K562 (cell line): ENCODE measurements around the gene PCSK6. TPM values are rescaled to one million over a fixed set of nuclear protein-coding genes. Genes with fewer than 3 reads are reported as not detected.

Experiments
- CHD2 ChIP-seq: IDR thresholded peaks from 2 replicates; pipeline ENCODE4 v1.6.1; 2011; ENCODE audit warnings: low read depth, low read length
- GTF2F1 ChIP-seq: IDR thresholded peaks from 2 replicates; pipeline ENCODE4 v1.6.1; 2011; ENCODE audit warnings: low read depth, low read length, improper control_type of control experiment
- HDAC1 ChIP-seq, 2 experiments: fragments of 450-650 bp; IDR thresholded peaks; 2 replicates each; pipeline ENCODE4 v1.6.1; 2016 to 2017; ENCODE audit warnings: inconsistent platforms in 1 of 2, mild to moderate bottlenecking in 1 of 2, moderate library complexity in 1 of 2
- MXD1 ChIP-seq: fragments of 250-450 bp; sonication (Bioruptor Pico); IDR thresholded peaks from 2 replicates; pipeline ENCODE4 v1.8.0; 2021; ENCODE audit warnings: borderline replicate concordance, mild to moderate bottlenecking, moderate library complexity; ENCODE audit not compliant: poor library complexity, severe bottlenecking
- PATZ1 ChIP-seq: fragments of 250-450 bp; sonication (Bioruptor Pico); IDR thresholded peaks from 2 replicates; pipeline ENCODE4 v1.5.0; 2020; ENCODE audit warnings: mild to moderate bottlenecking, borderline replicate concordance
- PREB ChIP-seq: sonication (generic); formaldehyde crosslinking; IDR thresholded peaks from 2 replicates; pipeline ENCODE4 v1.8.1; 2023; ENCODE audit warnings: mild to moderate bottlenecking, missing genetic modification reagents
- SETDB1 ChIP-seq: IDR thresholded peaks from one replicate; pipeline ENCODE4 v1.6.1; 2012; ENCODE audit warnings: low read length, control low read depth, inconsistent platforms
- TGIF2 ChIP-seq: sonication (generic); formaldehyde crosslinking; IDR thresholded peaks from 2 replicates; pipeline ENCODE4 v1.8.1; 2022; ENCODE audit warnings: mild to moderate bottlenecking, missing genetic modification reagents, moderate library complexity
- THRA ChIP-seq: fragments of 450-650 bp; IDR thresholded peaks from 2 replicates; pipeline ENCODE4 v1.6.1; 2017; ENCODE audit warnings: mild to moderate bottlenecking, moderate library complexity
- XRCC3 ChIP-seq: fragments of 450-650 bp; IDR thresholded peaks from 2 replicates; pipeline ENCODE4 v1.6.1; 2017; ENCODE audit warnings: mild to moderate bottlenecking, moderate library complexity
- ZNF253 ChIP-seq: fragments of 250-450 bp; sonication (Bioruptor Pico); conservative IDR thresholded peaks from 2 replicates; pipeline ENCODE4 v1.6.1; 2021; ENCODE audit warnings: mild to moderate bottlenecking
- polyA plus RNA-seq, 8 experiments: library from polyadenylated mRNA; depleted of rRNA in 4 of 8; stranded (reverse) in 5 of 8; unstranded in 3 of 8; fragments of >200 nt; fragmentation: Nextera tagmentation in 2 of 8; fragmentation: Illumina TruSeq in 1 of 8; extraction: Ambion mirVana in 2 of 8; extraction: Trizol in 1 of 8; gene quantifications; 2 replicates each; pipeline versions ENCODE4 v1.2.1 to v1.2.3, GENCODE V29; 2011 to 2014; ENCODE audit warnings: inconsistent platforms in 1 of 8, missing spikeins in 1 of 8
- total RNA-seq, 7 experiments: library from RNA; depleted of rRNA in 6 of 7; stranded (reverse); fragments of >200 nt in 6 of 7; fragmentation: Illumina TruSeq in 2 of 7; extraction: Trizol in 2 of 7; gene quantifications; 2 replicates each; pipeline versions ENCODE4 v1.2.1 to v1.2.3, GENCODE V29; 2011 to 2021; ENCODE audit warnings: low replicate concordance in 1 of 7
- TF ChIP-seq, protein P1 (sequence below): fragments of 200-600 bp; sonication (generic); IDR thresholded peaks from one replicate; pipeline ENCODE4 v1.6.1; 2012; ENCODE audit warnings: mild to moderate bottlenecking, low read depth, low read length, inconsistent platforms

The PCSK6 gene
- total and polyA plus RNA-seq, 9 of the 15 experiments (the other 6 are each of a cell fraction or from before 2014, with no cell fraction given), result 2.2 to 32.6 (median 14.5) TPM

- TF ChIP-seq, protein P1, sequence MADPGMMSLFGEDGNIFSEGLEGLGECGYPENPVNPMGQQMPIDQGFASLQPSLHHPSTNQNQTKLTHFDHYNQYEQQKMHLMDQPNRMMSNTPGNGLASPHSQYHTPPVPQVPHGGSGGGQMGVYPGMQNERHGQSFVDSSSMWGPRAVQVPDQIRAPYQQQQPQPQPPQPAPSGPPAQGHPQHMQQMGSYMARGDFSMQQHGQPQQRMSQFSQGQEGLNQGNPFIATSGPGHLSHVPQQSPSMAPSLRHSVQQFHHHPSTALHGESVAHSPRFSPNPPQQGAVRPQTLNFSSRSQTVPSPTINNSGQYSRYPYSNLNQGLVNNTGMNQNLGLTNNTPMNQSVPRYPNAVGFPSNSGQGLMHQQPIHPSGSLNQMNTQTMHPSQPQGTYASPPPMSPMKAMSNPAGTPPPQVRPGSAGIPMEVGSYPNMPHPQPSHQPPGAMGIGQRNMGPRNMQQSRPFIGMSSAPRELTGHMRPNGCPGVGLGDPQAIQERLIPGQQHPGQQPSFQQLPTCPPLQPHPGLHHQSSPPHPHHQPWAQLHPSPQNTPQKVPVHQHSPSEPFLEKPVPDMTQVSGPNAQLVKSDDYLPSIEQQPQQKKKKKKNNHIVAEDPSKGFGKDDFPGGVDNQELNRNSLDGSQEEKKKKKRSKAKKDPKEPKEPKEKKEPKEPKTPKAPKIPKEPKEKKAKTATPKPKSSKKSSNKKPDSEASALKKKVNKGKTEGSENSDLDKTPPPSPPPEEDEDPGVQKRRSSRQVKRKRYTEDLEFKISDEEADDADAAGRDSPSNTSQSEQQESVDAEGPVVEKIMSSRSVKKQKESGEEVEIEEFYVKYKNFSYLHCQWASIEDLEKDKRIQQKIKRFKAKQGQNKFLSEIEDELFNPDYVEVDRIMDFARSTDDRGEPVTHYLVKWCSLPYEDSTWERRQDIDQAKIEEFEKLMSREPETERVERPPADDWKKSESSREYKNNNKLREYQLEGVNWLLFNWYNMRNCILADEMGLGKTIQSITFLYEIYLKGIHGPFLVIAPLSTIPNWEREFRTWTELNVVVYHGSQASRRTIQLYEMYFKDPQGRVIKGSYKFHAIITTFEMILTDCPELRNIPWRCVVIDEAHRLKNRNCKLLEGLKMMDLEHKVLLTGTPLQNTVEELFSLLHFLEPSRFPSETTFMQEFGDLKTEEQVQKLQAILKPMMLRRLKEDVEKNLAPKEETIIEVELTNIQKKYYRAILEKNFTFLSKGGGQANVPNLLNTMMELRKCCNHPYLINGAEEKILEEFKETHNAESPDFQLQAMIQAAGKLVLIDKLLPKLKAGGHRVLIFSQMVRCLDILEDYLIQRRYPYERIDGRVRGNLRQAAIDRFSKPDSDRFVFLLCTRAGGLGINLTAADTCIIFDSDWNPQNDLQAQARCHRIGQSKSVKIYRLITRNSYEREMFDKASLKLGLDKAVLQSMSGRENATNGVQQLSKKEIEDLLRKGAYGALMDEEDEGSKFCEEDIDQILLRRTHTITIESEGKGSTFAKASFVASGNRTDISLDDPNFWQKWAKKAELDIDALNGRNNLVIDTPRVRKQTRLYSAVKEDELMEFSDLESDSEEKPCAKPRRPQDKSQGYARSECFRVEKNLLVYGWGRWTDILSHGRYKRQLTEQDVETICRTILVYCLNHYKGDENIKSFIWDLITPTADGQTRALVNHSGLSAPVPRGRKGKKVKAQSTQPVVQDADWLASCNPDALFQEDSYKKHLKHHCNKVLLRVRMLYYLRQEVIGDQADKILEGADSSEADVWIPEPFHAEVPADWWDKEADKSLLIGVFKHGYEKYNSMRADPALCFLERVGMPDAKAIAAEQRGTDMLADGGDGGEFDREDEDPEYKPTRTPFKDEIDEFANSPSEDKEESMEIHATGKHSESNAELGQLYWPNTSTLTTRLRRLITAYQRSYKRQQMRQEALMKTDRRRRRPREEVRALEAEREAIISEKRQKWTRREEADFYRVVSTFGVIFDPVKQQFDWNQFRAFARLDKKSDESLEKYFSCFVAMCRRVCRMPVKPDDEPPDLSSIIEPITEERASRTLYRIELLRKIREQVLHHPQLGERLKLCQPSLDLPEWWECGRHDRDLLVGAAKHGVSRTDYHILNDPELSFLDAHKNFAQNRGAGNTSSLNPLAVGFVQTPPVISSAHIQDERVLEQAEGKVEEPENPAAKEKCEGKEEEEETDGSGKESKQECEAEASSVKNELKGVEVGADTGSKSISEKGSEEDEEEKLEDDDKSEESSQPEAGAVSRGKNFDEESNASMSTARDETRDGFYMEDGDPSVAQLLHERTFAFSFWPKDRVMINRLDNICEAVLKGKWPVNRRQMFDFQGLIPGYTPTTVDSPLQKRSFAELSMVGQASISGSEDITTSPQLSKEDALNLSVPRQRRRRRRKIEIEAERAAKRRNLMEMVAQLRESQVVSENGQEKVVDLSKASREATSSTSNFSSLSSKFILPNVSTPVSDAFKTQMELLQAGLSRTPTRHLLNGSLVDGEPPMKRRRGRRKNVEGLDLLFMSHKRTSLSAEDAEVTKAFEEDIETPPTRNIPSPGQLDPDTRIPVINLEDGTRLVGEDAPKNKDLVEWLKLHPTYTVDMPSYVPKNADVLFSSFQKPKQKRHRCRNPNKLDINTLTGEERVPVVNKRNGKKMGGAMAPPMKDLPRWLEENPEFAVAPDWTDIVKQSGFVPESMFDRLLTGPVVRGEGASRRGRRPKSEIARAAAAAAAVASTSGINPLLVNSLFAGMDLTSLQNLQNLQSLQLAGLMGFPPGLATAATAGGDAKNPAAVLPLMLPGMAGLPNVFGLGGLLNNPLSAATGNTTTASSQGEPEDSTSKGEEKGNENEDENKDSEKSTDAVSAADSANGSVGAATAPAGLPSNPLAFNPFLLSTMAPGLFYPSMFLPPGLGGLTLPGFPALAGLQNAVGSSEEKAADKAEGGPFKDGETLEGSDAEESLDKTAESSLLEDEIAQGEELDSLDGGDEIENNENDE, result no peak
- TF ChIP-seq XRCC3 (no peak), ZNF253 (CRISPR knock-in tag) (no peak), MXD1 (CRISPR knock-in tag) (no peak), GTF2F1 (no peak), PATZ1 (CRISPR knock-in tag) (no peak), CHD2 (no peak), TGIF2 (no peak), SETDB1 (no peak), THRA (no peak), HDAC1 (IDR thresholded peaks at IDR 0.05) (no peak), PREB (CRISPR knock-in tag) (no peak)
Measured at GRCh38 chr15:101526021-101526420, 36.5 kb upstream of the PCSK6 start (continued).
